ENCODE data around the gene CDK8.
A peak's percentile ranks its signal among the peaks of the same experiment; 100 is the strongest.
"Not testable (repeated sequence)": the region's sequence is repeated elsewhere in the genome, so short reads cannot be mapped to it uniquely, and the experiment has no call there.

CDK8 gene

DNA sequence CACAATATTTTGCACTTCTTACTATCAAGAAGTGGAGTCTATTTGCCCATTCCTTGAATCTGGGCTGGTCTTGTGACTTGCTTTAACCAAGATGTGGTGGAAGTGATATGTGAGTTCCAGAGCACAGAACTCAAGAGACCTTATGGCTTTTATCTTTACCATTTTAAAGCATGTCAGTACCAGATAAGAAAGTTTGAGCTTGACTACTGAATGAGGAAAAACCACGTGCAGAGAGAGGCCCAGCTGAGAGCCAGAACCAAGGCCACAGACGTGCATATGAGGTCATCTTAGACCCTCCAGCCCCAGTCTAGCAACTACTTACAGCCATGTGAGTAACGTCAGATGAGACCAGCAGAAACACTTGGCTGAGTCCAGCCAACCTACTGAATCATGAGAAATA lies 6.3 kb upstream of the CDK8 start:
- Histone ChIP-seq H3K9ac (ENCODE audit: low read length in 5 of 5) (no peak overlapping the region), H3K4me3 (ENCODE audit: low read depth in 1 of 5, low read length in 5 of 5) (no peak overlapping the region), H3K36me3 (ENCODE audit: control insufficient read depth in 5 of 5, insufficient read depth in 5 of 5, low read length in 5 of 5) (no peaks in the 10 kb centered on the region), H3K27me3 (ENCODE audit: control insufficient read depth in 5 of 5, insufficient read depth in 4 of 5, low read length in 5 of 5) (no peaks in the 10 kb centered on the region), H3K9me3 (ENCODE audit: control insufficient read depth in 5 of 5, low read length in 5 of 5) (peaks cover 0 to under 1% (median 0%) of the 10 kb centered on the region in 5 donors), H3K4me1 (ENCODE audit: control insufficient read depth in 5 of 5, insufficient read depth in 5 of 5, low read length in 5 of 5) (no peaks in the 10 kb centered on the region), H3K27ac (ENCODE audit: low read depth, low read length) (no peak overlapping the region)

DNA sequence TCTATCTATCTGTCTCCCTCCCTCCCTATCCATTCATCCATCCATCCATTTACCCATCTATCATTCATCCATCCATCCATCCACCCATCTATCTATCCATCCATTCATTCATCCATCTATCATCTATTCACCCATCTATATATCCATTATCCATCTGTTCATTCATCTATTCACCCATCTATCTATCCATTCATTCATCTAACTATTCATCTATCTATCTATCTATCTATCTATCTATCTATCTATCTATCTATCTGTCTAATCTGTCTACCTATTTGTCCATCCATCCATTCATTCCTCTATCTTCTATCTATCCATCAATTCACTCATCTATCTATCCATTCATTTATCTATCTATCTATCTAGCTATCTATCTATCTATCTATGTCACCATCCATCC lies 4.4 kb upstream of the CDK8 start:
- H3K36me3 ChIP-seq (ENCODE audit: control insufficient read depth in 5 of 5, insufficient read depth in 5 of 5, low read length in 5 of 5): no peaks in the 10 kb centered on the region
- H3K27ac ChIP-seq (ENCODE audit: low read depth, low read length): no peak overlapping the region
- H3K4me1 ChIP-seq (ENCODE audit: control insufficient read depth in 5 of 5, insufficient read depth in 5 of 5, low read length in 5 of 5): peaks cover 0 to under 1% (median 0%) of the 10 kb centered on the region in 5 donors
- H3K27me3 ChIP-seq (ENCODE audit: control insufficient read depth in 5 of 5, insufficient read depth in 4 of 5, low read length in 5 of 5): no peaks in the 10 kb centered on the region
- no peak overlapping the region for H3K9ac ChIP-seq (ENCODE audit: low read length in 5 of 5)
- no peak overlapping the region for H3K4me3 ChIP-seq (ENCODE audit: low read depth in 1 of 5, low read length in 5 of 5)
- no peaks in the 10 kb centered on the region for H3K9me3 ChIP-seq (ENCODE audit: control insufficient read depth in 5 of 5, low read length in 5 of 5)

- H3K36me3 ChIP-seq (ENCODE audit: control insufficient read depth in 5 of 5, insufficient read depth in 5 of 5, low read length in 5 of 5); H3K9ac ChIP-seq (ENCODE audit: low read length in 5 of 5); H3K4me3 ChIP-seq (ENCODE audit: low read depth in 1 of 5, low read length in 5 of 5); H3K27me3 ChIP-seq (ENCODE audit: control insufficient read depth in 5 of 5, insufficient read depth in 4 of 5, low read length in 5 of 5); H3K9me3 ChIP-seq (ENCODE audit: control insufficient read depth in 5 of 5, low read length in 5 of 5); H3K27ac ChIP-seq (ENCODE audit: low read depth, low read length): not testable (repeated sequence)
- peaks cover 0 to 19% (median 16%) of the 10 kb centered on the region in 5 donors for H3K4me1 ChIP-seq (ENCODE audit: control insufficient read depth in 5 of 5, insufficient read depth in 5 of 5, low read length in 5 of 5)
These were observed 1.9 kb upstream of the CDK8 start for GRCh38 chr13:26252006-26252405.

DNA sequence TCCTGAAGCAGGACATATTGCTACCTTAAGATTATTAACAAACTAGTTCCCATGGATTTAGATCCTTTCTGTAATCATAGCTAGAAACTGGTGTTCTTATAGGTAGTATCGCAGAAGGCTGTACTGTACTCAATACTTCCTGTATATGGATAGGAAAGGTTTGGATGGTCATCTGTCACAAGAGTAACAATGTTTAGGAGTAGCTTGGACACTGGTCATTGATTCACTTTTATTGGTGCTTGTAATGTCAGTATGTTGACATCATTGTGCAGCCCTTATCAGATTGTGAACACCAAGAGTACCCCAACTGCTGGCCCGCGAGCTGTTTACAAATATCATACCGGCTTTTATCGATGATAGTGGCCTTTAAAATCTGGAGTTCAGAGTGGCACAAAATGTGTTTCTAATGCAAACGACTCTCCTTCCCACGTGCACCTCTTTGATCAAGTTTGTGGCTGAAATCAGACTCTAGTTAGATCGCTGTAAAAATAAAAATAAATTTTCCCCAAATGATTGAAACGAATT lies 605 bp upstream of the CDK8 start:
- Histone ChIP-seq H3K9ac (ENCODE audit: low read length in 5 of 5) (peak overlapping the region in 3 of 5 donors; percentile 84 to 88 (median 86)), H3K4me1 (ENCODE audit: control insufficient read depth in 5 of 5, insufficient read depth in 5 of 5, low read length in 5 of 5) (peaks cover 0 to 19% (median 16%) of the 10 kb centered on the region in 5 donors), H3K27ac (ENCODE audit: low read depth, low read length) (peak overlapping the region; percentile 89), H3K4me3 (ENCODE audit: low read depth in 1 of 5, low read length in 5 of 5) (peak overlapping the region; percentile 27 to 98 (median 87)), H3K27me3 (ENCODE audit: control insufficient read depth in 5 of 5, insufficient read depth in 4 of 5, low read length in 5 of 5) (no peaks in the 10 kb centered on the region), H3K9me3 (ENCODE audit: control insufficient read depth in 5 of 5, low read length in 5 of 5) (no peaks in the 10 kb centered on the region), H3K36me3 (ENCODE audit: control insufficient read depth in 5 of 5, insufficient read depth in 5 of 5, low read length in 5 of 5) (no peaks in the 10 kb centered on the region)

DNA sequence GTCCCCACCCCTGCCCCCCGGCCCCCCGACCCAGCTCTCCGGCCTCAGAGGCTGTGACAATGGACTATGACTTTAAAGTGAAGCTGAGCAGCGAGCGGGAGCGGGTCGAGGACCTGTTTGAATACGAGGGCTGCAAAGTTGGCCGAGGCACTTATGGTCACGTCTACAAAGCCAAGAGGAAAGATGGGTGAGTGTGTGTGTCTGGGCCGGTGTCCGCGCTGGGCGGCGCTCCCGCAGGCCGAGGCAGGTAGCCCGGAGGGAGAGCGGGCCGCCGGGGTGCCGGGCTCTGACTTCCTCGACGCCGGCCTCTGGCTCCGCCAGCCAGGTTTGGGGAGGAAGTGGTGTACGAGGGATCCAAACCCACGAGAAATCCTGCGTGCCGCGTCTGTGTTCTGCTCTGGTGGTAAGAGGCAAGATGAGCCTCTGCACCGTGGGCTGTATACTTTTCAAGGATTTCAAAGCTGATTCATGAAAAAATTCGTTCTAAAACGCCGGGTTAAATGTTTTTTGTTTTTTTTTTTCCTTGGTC lies 718 bp downstream of the CDK8 start:
- Histone ChIP-seq H3K27me3 (ENCODE audit: control insufficient read depth in 5 of 5, insufficient read depth in 4 of 5, low read length in 5 of 5) (no peaks in the 10 kb centered on the region), H3K9ac (ENCODE audit: low read length in 5 of 5) (peak overlapping the region; percentile 70 to 88 (median 84)), H3K27ac (ENCODE audit: low read depth, low read length) (peak overlapping the region; percentile 89), H3K9me3 (ENCODE audit: control insufficient read depth in 5 of 5, low read length in 5 of 5) (no peaks in the 10 kb centered on the region), H3K4me1 (ENCODE audit: control insufficient read depth in 5 of 5, insufficient read depth in 5 of 5, low read length in 5 of 5) (peaks cover 0 to 19% (median 16%) of the 10 kb centered on the region in 5 donors), H3K4me3 (ENCODE audit: low read depth in 1 of 5, low read length in 5 of 5) (peak overlapping the region; percentile 77 to 98 (median 87)), H3K36me3 (ENCODE audit: control insufficient read depth in 5 of 5, insufficient read depth in 5 of 5, low read length in 5 of 5) (no peaks in the 10 kb centered on the region)

- H3K36me3 ChIP-seq (ENCODE audit: control insufficient read depth in 5 of 5, insufficient read depth in 5 of 5, low read length in 5 of 5): no peaks in the 10 kb centered on the region
- no peaks in the 10 kb centered on the region for H3K27me3 ChIP-seq (ENCODE audit: control insufficient read depth in 5 of 5, insufficient read depth in 4 of 5, low read length in 5 of 5)
- no peaks in the 10 kb centered on the region for H3K9me3 ChIP-seq (ENCODE audit: control insufficient read depth in 5 of 5, low read length in 5 of 5)
- H3K4me3 ChIP-seq (ENCODE audit: low read depth in 1 of 5, low read length in 5 of 5): peak overlapping the region; percentile 77 to 98 (median 87)
- peaks cover 0 to 19% (median 16%) of the 10 kb centered on the region in 5 donors for H3K4me1 ChIP-seq (ENCODE audit: control insufficient read depth in 5 of 5, insufficient read depth in 5 of 5, low read length in 5 of 5)
- peak overlapping the region; percentile 89 for H3K27ac ChIP-seq (ENCODE audit: low read depth, low read length)
- peak overlapping the region; percentile 70 to 88 (median 84) for H3K9ac ChIP-seq (ENCODE audit: low read length in 5 of 5)
These were observed 1.2 kb downstream of the CDK8 start for GRCh38 chr13:26255115-26255514.

DNA sequence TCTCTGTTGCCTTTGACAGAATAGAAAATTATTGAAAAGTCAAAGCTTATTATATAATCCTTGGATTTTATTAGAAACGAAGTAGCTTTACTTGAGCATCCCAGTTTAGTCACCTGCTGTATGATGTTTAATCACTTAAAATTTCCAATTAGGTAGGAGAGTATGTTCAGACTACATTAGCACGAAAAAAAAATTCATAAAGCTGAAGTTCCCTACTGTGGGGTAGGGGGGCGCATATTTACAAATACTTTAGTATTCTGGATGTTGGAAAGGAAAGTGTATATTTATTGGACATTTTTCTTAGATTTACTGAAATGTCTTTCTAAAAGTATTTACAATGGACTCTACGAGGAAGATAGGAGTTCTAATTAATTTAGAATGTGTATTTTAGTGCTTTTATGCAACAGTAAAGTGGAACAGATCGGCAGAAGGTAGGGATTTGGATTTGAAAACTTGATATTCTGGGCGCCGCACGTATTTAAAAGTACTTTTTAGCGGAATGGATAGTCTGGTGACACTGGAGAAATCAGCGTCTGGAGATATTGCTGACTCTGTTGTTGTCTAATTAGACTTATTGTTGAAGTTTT lies 1.9 kb downstream of the CDK8 start:
- peak overlapping the region in 3 of 5 donors; percentile 81 to 88 (median 86) for H3K9ac ChIP-seq (ENCODE audit: low read length in 5 of 5)
- H3K4me3 ChIP-seq (ENCODE audit: low read depth in 1 of 5, low read length in 5 of 5): peak overlapping the region in 2 of 5 donors; percentile 80 to 88

GRCh38 chr13:26257049-26257448 lies 3.1 kb downstream of the CDK8 start:
- no peak overlapping the region for H3K27ac ChIP-seq (ENCODE audit: low read depth, low read length)

More for the DNA sequence above, 1.9 kb downstream of the CDK8 start:
- Histone ChIP-seq H3K4me1 (ENCODE audit: control insufficient read depth in 5 of 5, insufficient read depth in 5 of 5, low read length in 5 of 5) (peaks cover 0 to 19% (median 16%) of the 10 kb centered on the region in 5 donors), H3K27ac (ENCODE audit: low read depth, low read length) (no peak overlapping the region), H3K9me3 (ENCODE audit: control insufficient read depth in 5 of 5, low read length in 5 of 5) (no peaks in the 10 kb centered on the region), H3K36me3 (ENCODE audit: control insufficient read depth in 5 of 5, insufficient read depth in 5 of 5, low read length in 5 of 5) (no peaks in the 10 kb centered on the region), H3K27me3 (ENCODE audit: control insufficient read depth in 5 of 5, insufficient read depth in 4 of 5, low read length in 5 of 5) (no peaks in the 10 kb centered on the region)

GRCh38 chr13:26259634-26260033 lies 5.7 kb downstream of the CDK8 start:
- no peaks in the 10 kb centered on the region for H3K9me3 ChIP-seq (ENCODE audit: control insufficient read depth in 5 of 5, low read length in 5 of 5)
- H3K9ac ChIP-seq (ENCODE audit: low read length in 5 of 5): no peak overlapping the region
- peaks cover 0 to 19% (median 16%) of the 10 kb centered on the region in 5 donors for H3K4me1 ChIP-seq (ENCODE audit: control insufficient read depth in 5 of 5, insufficient read depth in 5 of 5, low read length in 5 of 5)
- no peak overlapping the region for H3K27ac ChIP-seq (ENCODE audit: low read depth, low read length)
- no peak overlapping the region for H3K4me3 ChIP-seq (ENCODE audit: low read depth in 1 of 5, low read length in 5 of 5)
- no peaks in the 10 kb centered on the region for H3K36me3 ChIP-seq (ENCODE audit: control insufficient read depth in 5 of 5, insufficient read depth in 5 of 5, low read length in 5 of 5)
- H3K27me3 ChIP-seq (ENCODE audit: control insufficient read depth in 5 of 5, insufficient read depth in 4 of 5, low read length in 5 of 5): no peaks in the 10 kb centered on the region

More at GRCh38 chr13:26257049-26257448, 3.1 kb downstream of the CDK8 start:
- no peak overlapping the region for H3K9ac ChIP-seq (ENCODE audit: low read length in 5 of 5)
- no peaks in the 10 kb centered on the region for H3K27me3 ChIP-seq (ENCODE audit: control insufficient read depth in 5 of 5, insufficient read depth in 4 of 5, low read length in 5 of 5)
- no peaks in the 10 kb centered on the region for H3K36me3 ChIP-seq (ENCODE audit: control insufficient read depth in 5 of 5, insufficient read depth in 5 of 5, low read length in 5 of 5)
- H3K9me3 ChIP-seq (ENCODE audit: control insufficient read depth in 5 of 5, low read length in 5 of 5): no peaks in the 10 kb centered on the region
- H3K4me3 ChIP-seq (ENCODE audit: low read depth in 1 of 5, low read length in 5 of 5): no peak overlapping the region
- H3K4me1 ChIP-seq (ENCODE audit: control insufficient read depth in 5 of 5, insufficient read depth in 5 of 5, low read length in 5 of 5): peaks cover 0 to 19% (median 16%) of the 10 kb centered on the region in 5 donors

GRCh38 chr13:26262156-26262555 lies 8.2 kb downstream of the CDK8 start:
- Histone ChIP-seq H3K4me1 (ENCODE audit: control insufficient read depth in 5 of 5, insufficient read depth in 5 of 5, low read length in 5 of 5) (no peaks in the 10 kb centered on the region), H3K9me3 (ENCODE audit: control insufficient read depth in 5 of 5, low read length in 5 of 5) (no peaks in the 10 kb centered on the region), H3K36me3 (ENCODE audit: control insufficient read depth in 5 of 5, insufficient read depth in 5 of 5, low read length in 5 of 5) (no peaks in the 10 kb centered on the region), H3K9ac (ENCODE audit: low read length in 5 of 5) (no peak overlapping the region), H3K27me3 (ENCODE audit: control insufficient read depth in 5 of 5, insufficient read depth in 4 of 5, low read length in 5 of 5) (no peaks in the 10 kb centered on the region), H3K27ac (ENCODE audit: low read depth, low read length) (no peak overlapping the region), H3K4me3 (ENCODE audit: low read depth in 1 of 5, low read length in 5 of 5) (no peak overlapping the region)

All from subcutaneous abdominal adipose tissue (tissue), 5 donors.